IMR-90 (cell line): Measurements from ENCODE around the gene GLT8D2. TPM values are rescaled to one million over a fixed set of nuclear protein-coding genes. Genes with fewer than 3 reads are reported as not detected.

ENCODE experiments used
- ATAC-seq: fragments of 200-7000 bp; cut with Tn5 transposase; 2 replicates; pipeline ENCODE4 v1.9.1; 2020; ENCODE audit warnings: low read depth, mild to moderate bottlenecking, moderate library complexity
- BruUV-seq: library from RNA; stranded (reverse); fragments of 400-500 nt; replicated peaks from 2 replicates; lab custom pipeline; 2021; lab: Mats Ljungman, UMichigan
- CTCF ChIA-PET: fragments of 300-600 bp; formaldehyde crosslinking; extraction: SDS; loops from one replicate; lab custom pipeline; 2021; ENCODE audit warnings: antibody characterized with exemption; lab: Yijun Ruan, JAX
- POLR2A ChIA-PET: fragments of 300-600 bp; sonication (Branson Sonifier 250); formaldehyde crosslinking; loops from one replicate; lab custom pipeline; 2022; ENCODE audit warnings: antibody characterized with exemption; ENCODE audit not compliant: unreplicated experiment; lab: Charles Lee
- DNase-seq: peaks from one replicate; pipeline ENCODE4 v3.0.0; 2013
- H2AFZ ChIP-seq: replicated peaks from 2 replicates; pipeline ENCODE3; 2013; ENCODE audit warnings: low read length, mild to moderate bottlenecking; ENCODE audit not compliant: poor library complexity
- H2AK5ac ChIP-seq: 2 replicates; pipeline ENCODE4 v1.6.1; 2013; ENCODE audit warnings: low read depth, low read length, inconsistent platforms
- H2AK9ac ChIP-seq: replicated peaks from 2 replicates; pipeline ENCODE3; 2013; ENCODE audit warnings: mild to moderate bottlenecking, low read depth, low read length, moderate library complexity; ENCODE audit not compliant: poor library complexity
- H2BK120ac ChIP-seq: 2 replicates; pipeline ENCODE4 v1.6.1; 2013; ENCODE audit warnings: low read depth, low read length, inconsistent platforms
- H2BK15ac ChIP-seq: 3 replicates; pipeline ENCODE4 v1.6.1; 2013; ENCODE audit warnings: low read depth, low read length, inconsistent platforms
- H2BK20ac ChIP-seq: 2 replicates; pipeline ENCODE4 v1.6.1; 2013; ENCODE audit warnings: low read depth, mild to moderate bottlenecking, inconsistent platforms, low read length, moderate library complexity
- H2BK5ac ChIP-seq: 2 replicates; pipeline ENCODE4 v1.6.1; 2013; ENCODE audit warnings: mild to moderate bottlenecking, low read depth, low read length, inconsistent platforms; ENCODE audit not compliant: poor library complexity, severe bottlenecking
- H3K14ac ChIP-seq: replicated peaks from 2 replicates; pipeline ENCODE4 v1.6.1; 2013; ENCODE audit warnings: low read depth, low read length, inconsistent platforms
- H3K18ac ChIP-seq: 2 replicates; pipeline ENCODE4 v1.6.1; 2013; ENCODE audit warnings: low read depth, low read length, control low read depth
- H3K23ac ChIP-seq: 2 replicates; pipeline ENCODE4 v1.6.1; 2013; ENCODE audit warnings: low read depth, low read length, inconsistent platforms
- H3K27ac ChIP-seq: 2 replicates; pipeline ENCODE4 v1.5.1; 2013; ENCODE audit warnings: mild to moderate bottlenecking, control low read depth, low read length; ENCODE audit not compliant: insufficient read depth
- H3K27me3 ChIP-seq: 2 replicates; pipeline ENCODE4 v1.6.1; 2013; ENCODE audit warnings: low read length; ENCODE audit not compliant: control insufficient read depth, insufficient read depth
- H3K36me3 ChIP-seq: 2 replicates; pipeline ENCODE4 v1.6.1; 2013; ENCODE audit warnings: low read length, mixed read lengths; ENCODE audit not compliant: control insufficient read depth, insufficient read depth
- H3K4ac ChIP-seq: 2 replicates; pipeline ENCODE4 v1.6.1; 2013; ENCODE audit warnings: low read depth, low read length, inconsistent platforms
- H3K4me1 ChIP-seq: 2 replicates; pipeline ENCODE4 v1.6.1; 2013; ENCODE audit warnings: low read length, mixed read lengths; ENCODE audit not compliant: control insufficient read depth, insufficient read depth
- H3K4me2 ChIP-seq: 2 replicates; pipeline ENCODE4 v1.6.1; 2013; ENCODE audit warnings: low read depth, mild to moderate bottlenecking, control low read depth, low read length, moderate library complexity
- H3K4me3 ChIP-seq: 2 replicates; pipeline ENCODE4 v1.5.1; 2013; ENCODE audit warnings: low read depth, mild to moderate bottlenecking, control low read depth, low read length, moderate library complexity; ENCODE audit not compliant: insufficient read depth
- H3K56ac ChIP-seq: 2 replicates; pipeline ENCODE4 v1.6.1; 2013; ENCODE audit warnings: low read length, inconsistent platforms; ENCODE audit not compliant: insufficient read depth; ENCODE audit errors: extremely low read depth
- H3K79me1 ChIP-seq, 2 experiments: 2 replicates each; pipeline ENCODE4 v1.6.1; 2013; ENCODE audit warnings: low read length in 2 of 2, inconsistent platforms in 1 of 2, low read depth in 1 of 2
- H3K9ac ChIP-seq: 2 replicates; pipeline ENCODE4 v1.6.1; 2013; ENCODE audit warnings: low read depth, low read length, control low read depth
- H3K9me1 ChIP-seq: 2 replicates; pipeline ENCODE4 v1.6.1; 2013; ENCODE audit warnings: low read length, inconsistent platforms; ENCODE audit not compliant: insufficient read depth
- H3K9me3 ChIP-seq: 2 replicates; pipeline ENCODE4 v1.6.1; 2013; ENCODE audit warnings: low read length; ENCODE audit not compliant: control insufficient read depth, insufficient read depth
- H4K20me1 ChIP-seq: 2 replicates; pipeline ENCODE4 v1.6.1; 2013; ENCODE audit warnings: low read length, inconsistent platforms; ENCODE audit not compliant: insufficient read depth
- H4K5ac ChIP-seq: 2 replicates; pipeline ENCODE4 v1.6.1; 2013; ENCODE audit warnings: mild to moderate bottlenecking, low read depth, low read length, control low read depth
- H4K8ac ChIP-seq, 2 experiments: 2 replicates each; pipeline ENCODE4 v1.6.1; 2013; ENCODE audit warnings: low read depth in 2 of 2, low read length in 2 of 2, control low read depth in 1 of 2, inconsistent platforms in 1 of 2
- H4K91ac ChIP-seq: 2 replicates; pipeline ENCODE4 v1.6.1; 2013; ENCODE audit warnings: low read depth, low read length, inconsistent platforms; ENCODE audit not compliant: insufficient read depth
- BHLHE40 ChIP-seq: fragments of 150-350 bp; IDR thresholded peaks from 2 replicates; pipeline ENCODE4 v1.6.1; 2016; ENCODE audit warnings: mild to moderate bottlenecking, low read depth, low read length
- CEBPB ChIP-seq: IDR thresholded peaks from 2 replicates; pipeline ENCODE4 v1.6.1; 2012; ENCODE audit warnings: low read depth, low read length, improper control_type of control experiment
- CHD1 ChIP-seq: IDR thresholded peaks from 2 replicates; pipeline ENCODE4 v1.6.1; 2012; ENCODE audit warnings: low read depth, low read length, improper control_type of control experiment
- FOS ChIP-seq: fragments of 150-350 bp; IDR thresholded peaks from 2 replicates; pipeline ENCODE4 v1.6.1; 2016; ENCODE audit warnings: low read depth, low read length
- MAFK ChIP-seq: IDR thresholded peaks from 2 replicates; pipeline ENCODE4 v1.6.1; 2012; ENCODE audit warnings: low read depth, low read length, improper control_type of control experiment
- MAZ ChIP-seq: IDR thresholded peaks from 2 replicates; pipeline ENCODE4 v1.6.1; 2012; ENCODE audit warnings: low read depth, mild to moderate bottlenecking, low read length, improper control_type of control experiment, moderate library complexity, borderline replicate concordance
- NFE2L2 ChIP-seq: fragments of 150-350 bp; IDR thresholded peaks from 2 replicates; pipeline ENCODE4 v1.6.1; 2016; ENCODE audit warnings: low read depth, mild to moderate bottlenecking, low read length
- POLR2A ChIP-seq: IDR thresholded peaks from 2 replicates; pipeline ENCODE4 v1.6.1; 2012; ENCODE audit warnings: mild to moderate bottlenecking, low read depth, low read length
- RAD21 ChIP-seq: IDR thresholded peaks from 2 replicates; pipeline ENCODE4 v1.6.1; 2012; ENCODE audit warnings: low read length, improper control_type of control experiment
- RCOR1 ChIP-seq: IDR thresholded peaks from 2 replicates; pipeline ENCODE4 v1.6.1; 2012; ENCODE audit warnings: mild to moderate bottlenecking, low read length, improper control_type of control experiment; ENCODE audit not compliant: insufficient replicate concordance
- RFX5 ChIP-seq: IDR thresholded peaks from 2 replicates; pipeline ENCODE4 v1.8.0; 2012; ENCODE audit warnings: low read depth, mild to moderate bottlenecking, low read length, moderate library complexity
- SMC3 ChIP-seq: fragments of 150-350 bp; IDR thresholded peaks from 2 replicates; pipeline ENCODE4 v1.6.1; 2016; ENCODE audit warnings: low read depth, mild to moderate bottlenecking, antibody characterized with exemption, low read length, moderate library complexity
- WGBS, 2 experiments: methylation state at CpG; one replicate each; pipeline versions ENCODE4 v1.1.5 to v1.1.7; 2013; ENCODE audit warnings: missing lambda C conversion rate in 2 of 2; ENCODE audit not compliant: insufficient read length in 1 of 2; ENCODE audit errors: extremely low coverage in 2 of 2; 5-methylcytosine and 5-hydroxymethylcytosine counted together
- dilution Hi-C: fragments of 300-500 bp; cut with HindIII; formaldehyde crosslinking; loops from one replicate; pipeline ENCODE4 v1.14.3; 2018; ENCODE audit warnings: low sequenced_read_pairs; ENCODE audit not compliant: unreplicated experiment
- in situ Hi-C: fragments of 300-500 bp; cut with MboI; formaldehyde crosslinking; loops from 3 replicates; pipeline ENCODE4 v1.14.3; 2019; ENCODE audit warnings: low sequenced_read_pairs, inconsistent platforms, mixed read lengths
- intact Hi-C: fragments of 100-400 bp; cut with micrococcal nuclease; formaldehyde crosslinking; loops from 2 replicates; pipeline ENCODE4 v1.10.0; 2022
- polyA plus RNA-seq, 3 experiments: library from polyadenylated mRNA; depleted of rRNA; stranded (reverse); fragments of >200 nt; gene quantifications; 2 replicates each; pipeline ENCODE4 v1.2.3, GENCODE V29; 2012; ENCODE audit warnings: low replicate concordance in 1 of 3
- total RNA-seq: library from RNA; depleted of rRNA; stranded (reverse); fragments of >200 nt; gene quantifications from 2 replicates; pipeline ENCODE4 v1.2.3, GENCODE V29; 2012
- TF ChIP-seq, protein P1 (sequence below): fragments of 150-350 bp; IDR thresholded peaks from 2 replicates; pipeline ENCODE4 v1.6.1; 2016; ENCODE audit warnings: low read depth, mild to moderate bottlenecking, low read length, moderate library complexity, borderline replicate concordance

Gene GLT8D2
- total and polyA plus RNA-seq, 2 of the 4 experiments (the other 2 are of a cell fraction) = 33.5 to 47.9 TPM

DNA sequence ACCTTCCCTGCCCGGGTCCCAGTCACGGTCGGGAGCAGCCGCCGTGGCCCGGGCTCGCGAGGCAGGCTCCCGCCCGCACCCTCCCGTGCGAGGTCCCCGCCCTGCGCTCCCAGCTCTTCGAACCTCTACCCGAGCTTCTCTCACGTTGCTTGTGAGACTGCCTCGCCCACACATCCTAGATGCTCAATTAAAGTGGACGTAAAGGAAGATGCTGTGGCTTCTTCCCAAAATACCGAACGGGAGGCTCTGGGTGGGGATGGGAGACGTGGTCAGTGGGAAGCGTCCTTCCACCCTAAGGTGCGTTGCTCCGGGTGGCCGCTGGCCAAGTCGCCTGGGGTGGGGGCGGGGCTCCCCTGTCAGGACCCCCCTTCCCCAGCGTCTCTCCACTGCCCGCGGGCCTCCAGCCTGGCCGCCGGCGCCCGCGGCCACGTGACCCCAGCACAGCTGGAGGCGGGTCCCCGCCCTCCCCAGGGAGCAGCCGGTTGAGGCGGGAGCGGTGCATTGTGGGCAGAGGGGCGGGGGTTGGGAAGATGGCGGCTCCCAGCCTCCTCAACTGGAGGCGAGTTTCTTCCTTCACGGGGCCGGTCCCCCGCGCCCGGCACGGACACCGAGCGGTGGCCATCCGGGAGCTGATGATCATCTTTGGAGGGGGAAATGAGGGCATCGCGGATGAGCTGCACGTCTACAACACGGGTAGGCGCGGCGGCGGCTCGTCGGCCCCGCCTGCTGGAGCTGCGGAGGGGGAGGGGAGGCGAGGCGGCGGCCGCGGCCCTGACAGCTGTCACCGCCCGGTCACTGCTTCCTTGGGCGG is 14.2 kb upstream of the GLT8D2 start, which contains the start of gene HCFC2 (continued):
- TF ChIP-seq SMC3 = no peak
- peak; percentile 70 for TF ChIP-seq MAZ
- TF ChIP-seq POLR2A = no peak
- no peak for TF ChIP-seq RCOR1
- no peak for TF ChIP-seq RAD21
- peak; percentile 51 for TF ChIP-seq BHLHE40

DNA sequence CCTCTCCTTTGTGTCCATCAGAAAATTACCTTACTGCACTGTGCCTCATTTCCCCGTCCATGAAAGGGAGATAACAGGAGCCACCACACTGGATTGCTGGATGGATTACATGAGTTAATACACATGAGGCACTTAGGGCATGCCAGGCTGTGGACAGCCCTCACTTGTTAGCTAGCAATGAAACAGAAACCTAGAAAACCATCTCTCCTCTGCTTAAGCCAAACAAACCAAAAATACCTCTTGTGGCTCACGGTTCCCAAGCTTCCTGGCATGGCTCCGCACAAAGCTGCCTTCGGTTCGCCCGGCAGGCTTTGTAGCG is 13.7 kb upstream of the GLT8D2 start:
- Histone ChIP-seq H3K4me3 (peak overlapping the region; percentile 89), H3K4me1 (peaks cover 2% of the 10 kb centered on the region), H4K8ac (peak overlapping the region; percentile 70 to 95), H3K14ac (peak overlapping the region; percentile 77), H3K79me1 (peaks cover 27 to 42% of the 10 kb centered on the region in 2 experiments), H2BK15ac (peak overlapping the region; percentile 86; the same call in 2 of the 3 replicates), H3K4ac (peak overlapping the region; percentile 97), H2AK5ac (peak overlapping the region; percentile 81), H3K36me3 (peaks cover 4% of the 10 kb centered on the region), H3K27me3 (no peaks in the 10 kb centered on the region), H3K23ac (peak overlapping the region; percentile 96), H3K27ac (peak overlapping the region; percentile 91), H4K91ac (peak overlapping the region; percentile 86), H3K9me3 (no peaks in the 10 kb centered on the region), H2AFZ (peak overlapping the region; percentile 100), H3K56ac (peak overlapping the region; percentile 87), H2BK5ac (peak overlapping the region; percentile 93), H4K20me1 (no peaks in the 10 kb centered on the region; the same call in 1 of the 2 replicates), H3K9ac (peak overlapping the region; percentile 90), H3K9me1 (peaks cover 5% of the 10 kb centered on the region), H4K5ac (peak overlapping the region; percentile 84), H2BK120ac (peak overlapping the region; percentile 92), H3K18ac (peak overlapping the region; percentile 85), H2BK20ac (peak overlapping the region; percentile 23), H3K4me2 (peak overlapping the region; percentile 94), H2AK9ac (peak overlapping the region; percentile 94)
- DNase-seq (peak; percentile 61), ATAC-seq (peak; percentile 30)
- BruUV-seq = no TSS peak
- dilution Hi-C loops = no loop called here
- intact Hi-C loops = loop anchor here (2.0 to 5.0 kb wide), 4 partner anchors 45 to 224 kb away; partner anchors contain the start of gene TDG
- POLR2A ChIA-PET = interaction anchor here (0.9 kb wide), 1 partner anchor 98 kb away, joined by 3 read pairs; the partner anchor contains the start of gene TDG
- in situ Hi-C loops = no loop called here
- WGBS, 2 experiments = 0% methylated on average over 2 of the region's 7 CpGs; no CpG with 5 or more reads in 1 of the 2 experiments
- CTCF ChIA-PET = interaction anchor here (0.7 to 1.6 kb wide), 2 partner anchors 46 to 73 kb away, joined by 3 to 5 read pairs; no protein-coding TSS in a partner anchor
- no peak for TF ChIP-seq SMC3
- TF ChIP-seq CHD1 = no peak
- TF ChIP-seq FOS = no peak
- TF ChIP-seq POLR2A = no peak
- TF ChIP-seq, protein P1, sequence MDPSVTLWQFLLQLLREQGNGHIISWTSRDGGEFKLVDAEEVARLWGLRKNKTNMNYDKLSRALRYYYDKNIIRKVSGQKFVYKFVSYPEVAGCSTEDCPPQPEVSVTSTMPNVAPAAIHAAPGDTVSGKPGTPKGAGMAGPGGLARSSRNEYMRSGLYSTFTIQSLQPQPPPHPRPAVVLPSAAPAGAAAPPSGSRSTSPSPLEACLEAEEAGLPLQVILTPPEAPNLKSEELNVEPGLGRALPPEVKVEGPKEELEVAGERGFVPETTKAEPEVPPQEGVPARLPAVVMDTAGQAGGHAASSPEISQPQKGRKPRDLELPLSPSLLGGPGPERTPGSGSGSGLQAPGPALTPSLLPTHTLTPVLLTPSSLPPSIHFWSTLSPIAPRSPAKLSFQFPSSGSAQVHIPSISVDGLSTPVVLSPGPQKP = no peak
- no peak for TF ChIP-seq MAFK
- TF ChIP-seq RAD21 = no peak
- TF ChIP-seq RFX5 = no peak
- no peak for TF ChIP-seq NFE2L2
- TF ChIP-seq MAZ = no peak
- no peak for TF ChIP-seq CEBPB
